HepG2 (cell line): ENCODE results near the gene TRAF5. TPM values are rescaled to one million over a fixed set of nuclear protein-coding genes. Genes with fewer than 3 reads are reported as not detected.

Experiments
- CBX5 ChIP-seq: sonication (generic); formaldehyde crosslinking; IDR thresholded peaks from 2 replicates; pipeline ENCODE4 v1.4.0; 2020; ENCODE audit warnings: missing genetic modification reagents, borderline replicate concordance
- HDAC1 ChIP-seq: sonication (generic); formaldehyde crosslinking; IDR thresholded peaks from 2 replicates; pipeline ENCODE4 v1.5.1; 2020; ENCODE audit warnings: mild to moderate bottlenecking, missing genetic modification reagents
- HNF4G ChIP-seq, 2 experiments: sonication (generic) in 1 of 2; formaldehyde crosslinking in 1 of 2; IDR thresholded peaks; 2 replicates each; pipeline versions ENCODE4 v1.4.0 to v1.6.1; 2011 to 2020; ENCODE audit warnings: borderline replicate concordance in 2 of 2, low read depth in 2 of 2, mild to moderate bottlenecking in 2 of 2, low read length in 1 of 2, missing genetic modification reagents in 1 of 2, moderate library complexity in 1 of 2
- ISX ChIP-seq: sonication (generic); formaldehyde crosslinking; conservative IDR thresholded peaks from 2 replicates; pipeline ENCODE4 v1.5.0; 2020; ENCODE audit warnings: missing genetic modification reagents
- KLF11 ChIP-seq: IDR thresholded peaks from 2 replicates; pipeline ENCODE4 v1.6.1; 2016; ENCODE audit warnings: missing compliant biosample characterization
- NPAS2 ChIP-seq: sonication (generic); formaldehyde crosslinking; IDR thresholded peaks from 2 replicates; pipeline ENCODE4 v1.8.0; 2022; ENCODE audit warnings: mild to moderate bottlenecking, missing genetic modification reagents, borderline replicate concordance
- NR2F6 ChIP-seq, 2 experiments: IDR thresholded peaks; 2 replicates each; pipeline ENCODE4 v1.6.1; 2016; ENCODE audit warnings: antibody characterized with exemption in 1 of 2, mild to moderate bottlenecking in 1 of 2
- PAF1 ChIP-seq: IDR thresholded peaks from 2 replicates; pipeline ENCODE4 v1.6.1; 2016; ENCODE audit warnings: missing genetic modification reagents, missing compliant biosample characterization
- RXRB ChIP-seq: IDR thresholded peaks from 2 replicates; pipeline ENCODE4 v1.6.1; 2016; ENCODE audit warnings: borderline replicate concordance, missing genetic modification reagents, missing compliant biosample characterization
- SETDB1 ChIP-seq: sonication (generic); formaldehyde crosslinking; IDR thresholded peaks from 2 replicates; pipeline ENCODE4 v1.5.1; 2020; ENCODE audit warnings: missing genetic modification reagents, mild to moderate bottlenecking, borderline replicate concordance
- SMYD3 ChIP-seq: sonication (generic); formaldehyde crosslinking; IDR thresholded peaks from 2 replicates; pipeline ENCODE4 v1.8.1; 2023; ENCODE audit warnings: mild to moderate bottlenecking, missing genetic modification reagents
- TSC22D2 ChIP-seq: sonication (generic); formaldehyde crosslinking; IDR thresholded peaks from 2 replicates; pipeline ENCODE4 v1.5.1; 2020; ENCODE audit warnings: missing genetic modification reagents, mild to moderate bottlenecking, borderline replicate concordance
- ZIK1 ChIP-seq: sonication (generic); formaldehyde crosslinking; IDR thresholded peaks from 2 replicates; pipeline ENCODE4 v1.5.0; 2020; ENCODE audit warnings: mild to moderate bottlenecking, low read depth, missing genetic modification reagents, borderline replicate concordance
- ZNF225 ChIP-seq: sonication (generic); formaldehyde crosslinking; IDR thresholded peaks from 2 replicates; pipeline ENCODE4 v1.4.0; 2020; ENCODE audit warnings: mild to moderate bottlenecking, missing genetic modification reagents
- ZNF264 ChIP-seq: sonication (generic); formaldehyde crosslinking; IDR thresholded peaks from 2 replicates; pipeline ENCODE4 v1.4.0; 2020; ENCODE audit warnings: missing genetic modification reagents
- ZNF331 ChIP-seq: sonication (generic); formaldehyde crosslinking; IDR thresholded peaks from 2 replicates; pipeline ENCODE4 v1.4.0; 2020; ENCODE audit warnings: missing genetic modification reagents
- ZNF598 ChIP-seq: sonication (generic); formaldehyde crosslinking; IDR thresholded peaks from 2 replicates; pipeline ENCODE4 v1.5.1; 2020; ENCODE audit warnings: mild to moderate bottlenecking, missing genetic modification reagents, borderline replicate concordance
- ZNF777 ChIP-seq: sonication (generic); formaldehyde crosslinking; IDR thresholded peaks from 2 replicates; pipeline ENCODE4 v1.4.0; 2020; ENCODE audit warnings: missing genetic modification reagents
- polyA plus RNA-seq, 8 experiments: library from polyadenylated mRNA; depleted of rRNA in 3 of 8; stranded (reverse) in 7 of 8; unstranded in 1 of 8; fragments of >200 nt; fragmentation: Illumina TruSeq in 4 of 8; extraction: Trizol in 4 of 8; gene quantifications; 2 replicates each; pipeline versions ENCODE4 v1.2.1 to v1.2.3, GENCODE V29; 2011 to 2016; ENCODE audit warnings: low read depth in 4 of 8, missing spikeins in 1 of 8, mixed read lengths in 1 of 8; ENCODE audit not compliant: insufficient read depth in 1 of 8
- total RNA-seq, 5 experiments: library from RNA; depleted of rRNA; stranded (reverse); fragments of >200 nt; fragmentation: Illumina TruSeq; extraction: Trizol; gene quantifications; 2 replicates each; pipeline ENCODE4 v1.2.3, GENCODE V29; 2016; ENCODE audit warnings: low read depth in 1 of 5
- TF ChIP-seq, protein P1 (sequence below): sonication (generic); formaldehyde crosslinking; IDR thresholded peaks from 2 replicates; pipeline ENCODE4 v1.4.0; 2020; ENCODE audit warnings: missing genetic modification reagents, borderline replicate concordance
- TF ChIP-seq, protein P2 (sequence below): sonication (generic); formaldehyde crosslinking; IDR thresholded peaks from 2 replicates; pipeline ENCODE4 v1.4.0; 2020; ENCODE audit warnings: missing genetic modification reagents, borderline replicate concordance
- TF ChIP-seq, protein P3 (sequence below): sonication (generic); formaldehyde crosslinking; IDR thresholded peaks from 2 replicates; pipeline ENCODE4 v1.4.0; 2020; ENCODE audit warnings: missing genetic modification reagents

TRAF5 gene
- total and polyA plus RNA-seq, 2 of the 13 experiments (the other 11 are each of a cell fraction or from before 2014, with no cell fraction given), result 0.27 to 1.6 TPM

DNA sequence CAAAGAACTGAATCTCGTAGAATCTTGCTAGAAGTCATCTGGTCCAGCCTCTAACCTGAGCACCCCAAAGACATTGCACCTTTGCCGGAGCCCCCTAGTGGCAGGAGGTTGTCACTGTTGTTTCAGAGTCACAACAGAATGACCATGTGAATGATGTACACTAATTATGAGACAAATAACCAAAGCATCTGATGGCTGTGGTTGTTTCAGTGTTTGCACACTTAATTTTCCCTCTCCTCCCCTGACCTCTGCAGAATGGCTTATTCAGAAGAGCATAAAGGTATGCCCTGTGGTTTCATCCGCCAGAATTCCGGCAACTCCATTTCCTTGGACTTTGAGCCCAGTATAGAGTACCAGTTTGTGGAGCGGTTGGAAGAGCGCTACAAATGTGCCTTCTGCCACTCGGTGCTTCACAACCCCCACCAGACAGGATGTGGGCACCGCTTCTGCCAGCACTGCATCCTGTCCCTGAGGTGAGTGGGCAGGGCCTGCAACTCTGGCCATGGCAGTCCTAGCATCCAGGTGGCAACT lies 26.4 kb downstream of the TRAF5 start (continued):
- TF ChIP-seq, protein P1, sequence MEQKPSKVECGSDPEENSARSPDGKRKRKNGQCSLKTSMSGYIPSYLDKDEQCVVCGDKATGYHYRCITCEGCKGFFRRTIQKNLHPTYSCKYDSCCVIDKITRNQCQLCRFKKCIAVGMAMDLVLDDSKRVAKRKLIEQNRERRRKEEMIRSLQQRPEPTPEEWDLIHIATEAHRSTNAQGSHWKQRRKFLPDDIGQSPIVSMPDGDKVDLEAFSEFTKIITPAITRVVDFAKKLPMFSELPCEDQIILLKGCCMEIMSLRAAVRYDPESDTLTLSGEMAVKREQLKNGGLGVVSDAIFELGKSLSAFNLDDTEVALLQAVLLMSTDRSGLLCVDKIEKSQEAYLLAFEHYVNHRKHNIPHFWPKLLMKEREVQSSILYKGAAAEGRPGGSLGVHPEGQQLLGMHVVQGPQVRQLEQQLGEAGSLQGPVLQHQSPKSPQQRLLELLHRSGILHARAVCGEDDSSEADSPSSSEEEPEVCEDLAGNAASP (CRISPR knock-in tag), result peak; percentile 50; the same call in 1 of the 2 replicates
- TF ChIP-seq HNF4G (IDR thresholded peaks at IDR 0.05; ENCODE audit: borderline replicate concordance, low read depth, low read length), result no peak; the same call in none of the 2 replicates
- TF ChIP-seq HNF4G (CRISPR knock-in tag; IDR thresholded peaks at IDR 0.05; ENCODE audit: borderline replicate concordance, low read depth), result no peak
- TF ChIP-seq ZIK1 (CRISPR knock-in tag), result no peak
- peak; percentile 19; the same call in 1 of the 2 replicates for TF ChIP-seq RXRB (CRISPR knock-in tag)
- no peak for TF ChIP-seq HDAC1 (CRISPR knock-in tag)
- no peak for TF ChIP-seq ZNF331 (CRISPR knock-in tag)
- TF ChIP-seq ZNF225, result no peak
- no peak for TF ChIP-seq ISX (CRISPR knock-in tag)
- TF ChIP-seq SMYD3, result no peak
- 0 out of 2 replicates have a peak, but pooled peaks have one; percentile 35 for TF ChIP-seq ZNF777 (CRISPR knock-in tag)
- TF ChIP-seq PAF1 (CRISPR knock-in tag), result no peak
- TF ChIP-seq NPAS2 (CRISPR knock-in tag), result no peak
- TF ChIP-seq TSC22D2 (CRISPR knock-in tag), result no peak
- no peak for TF ChIP-seq KLF11
- TF ChIP-seq ZNF598, result no peak
- no peak for TF ChIP-seq ZNF264 (CRISPR knock-in tag)
- TF ChIP-seq NR2F6 (IDR thresholded peaks at IDR 0.05), result 0 out of 2 replicates have a peak, but pooled peaks have one; percentile 18
- TF ChIP-seq NR2F6 (CRISPR knock-in tag; IDR thresholded peaks at IDR 0.05), result 0 out of 2 replicates have a peak, but pooled peaks have one; percentile 34
- TF ChIP-seq, protein P2, sequence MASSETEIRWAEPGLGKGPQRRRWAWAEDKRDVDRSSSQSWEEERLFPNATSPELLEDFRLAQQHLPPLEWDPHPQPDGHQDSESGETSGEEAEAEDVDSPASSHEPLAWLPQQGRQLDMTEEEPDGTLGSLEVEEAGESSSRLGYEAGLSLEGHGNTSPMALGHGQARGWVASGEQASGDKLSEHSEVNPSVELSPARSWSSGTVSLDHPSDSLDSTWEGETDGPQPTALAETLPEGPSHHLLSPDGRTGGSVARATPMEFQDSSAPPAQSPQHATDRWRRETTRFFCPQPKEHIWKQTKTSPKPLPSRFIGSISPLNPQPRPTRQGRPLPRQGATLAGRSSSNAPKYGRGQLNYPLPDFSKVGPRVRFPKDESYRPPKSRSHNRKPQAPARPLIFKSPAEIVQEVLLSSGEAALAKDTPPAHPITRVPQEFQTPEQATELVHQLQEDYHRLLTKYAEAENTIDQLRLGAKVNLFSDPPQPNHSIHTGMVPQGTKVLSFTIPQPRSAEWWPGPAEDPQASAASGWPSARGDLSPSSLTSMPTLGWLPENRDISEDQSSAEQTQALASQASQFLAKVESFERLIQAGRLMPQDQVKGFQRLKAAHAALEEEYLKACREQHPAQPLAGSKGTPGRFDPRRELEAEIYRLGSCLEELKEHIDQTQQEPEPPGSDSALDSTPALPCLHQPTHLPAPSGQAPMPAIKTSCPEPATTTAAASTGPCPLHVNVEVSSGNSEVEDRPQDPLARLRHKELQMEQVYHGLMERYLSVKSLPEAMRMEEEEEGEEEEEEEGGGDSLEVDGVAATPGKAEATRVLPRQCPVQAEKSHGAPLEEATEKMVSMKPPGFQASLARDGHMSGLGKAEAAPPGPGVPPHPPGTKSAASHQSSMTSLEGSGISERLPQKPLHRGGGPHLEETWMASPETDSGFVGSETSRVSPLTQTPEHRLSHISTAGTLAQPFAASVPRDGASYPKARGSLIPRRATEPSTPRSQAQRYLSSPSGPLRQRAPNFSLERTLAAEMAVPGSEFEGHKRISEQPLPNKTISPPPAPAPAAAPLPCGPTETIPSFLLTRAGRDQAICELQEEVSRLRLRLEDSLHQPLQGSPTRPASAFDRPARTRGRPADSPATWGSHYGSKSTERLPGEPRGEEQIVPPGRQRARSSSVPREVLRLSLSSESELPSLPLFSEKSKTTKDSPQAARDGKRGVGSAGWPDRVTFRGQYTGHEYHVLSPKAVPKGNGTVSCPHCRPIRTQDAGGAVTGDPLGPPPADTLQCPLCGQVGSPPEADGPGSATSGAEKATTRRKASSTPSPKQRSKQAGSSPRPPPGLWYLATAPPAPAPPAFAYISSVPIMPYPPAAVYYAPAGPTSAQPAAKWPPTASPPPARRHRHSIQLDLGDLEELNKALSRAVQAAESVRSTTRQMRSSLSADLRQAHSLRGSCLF (CRISPR knock-in tag), result no peak
- TF ChIP-seq SETDB1, result no peak
- TF ChIP-seq CBX5 (CRISPR knock-in tag), result no peak
- TF ChIP-seq, protein P3, sequence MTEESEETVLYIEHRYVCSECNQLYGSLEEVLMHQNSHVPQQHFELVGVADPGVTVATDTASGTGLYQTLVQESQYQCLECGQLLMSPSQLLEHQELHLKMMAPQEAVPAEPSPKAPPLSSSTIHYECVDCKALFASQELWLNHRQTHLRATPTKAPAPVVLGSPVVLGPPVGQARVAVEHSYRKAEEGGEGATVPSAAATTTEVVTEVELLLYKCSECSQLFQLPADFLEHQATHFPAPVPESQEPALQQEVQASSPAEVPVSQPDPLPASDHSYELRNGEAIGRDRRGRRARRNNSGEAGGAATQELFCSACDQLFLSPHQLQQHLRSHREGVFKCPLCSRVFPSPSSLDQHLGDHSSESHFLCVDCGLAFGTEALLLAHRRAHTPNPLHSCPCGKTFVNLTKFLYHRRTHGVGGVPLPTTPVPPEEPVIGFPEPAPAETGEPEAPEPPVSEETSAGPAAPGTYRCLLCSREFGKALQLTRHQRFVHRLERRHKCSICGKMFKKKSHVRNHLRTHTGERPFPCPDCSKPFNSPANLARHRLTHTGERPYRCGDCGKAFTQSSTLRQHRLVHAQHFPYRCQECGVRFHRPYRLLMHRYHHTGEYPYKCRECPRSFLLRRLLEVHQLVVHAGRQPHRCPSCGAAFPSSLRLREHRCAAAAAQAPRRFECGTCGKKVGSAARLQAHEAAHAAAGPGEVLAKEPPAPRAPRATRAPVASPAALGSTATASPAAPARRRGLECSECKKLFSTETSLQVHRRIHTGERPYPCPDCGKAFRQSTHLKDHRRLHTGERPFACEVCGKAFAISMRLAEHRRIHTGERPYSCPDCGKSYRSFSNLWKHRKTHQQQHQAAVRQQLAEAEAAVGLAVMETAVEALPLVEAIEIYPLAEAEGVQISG, result peak; percentile 65
- TF ChIP-seq, all 625 proteins: peak for 40
